8988T (cell line): ENCODE data around the gene SMYD3.

Experiments used
- DNase-seq: peaks from one replicate; pipeline ENCODE4 v3.0.0; 2011

Gene SMYD3

DNA sequence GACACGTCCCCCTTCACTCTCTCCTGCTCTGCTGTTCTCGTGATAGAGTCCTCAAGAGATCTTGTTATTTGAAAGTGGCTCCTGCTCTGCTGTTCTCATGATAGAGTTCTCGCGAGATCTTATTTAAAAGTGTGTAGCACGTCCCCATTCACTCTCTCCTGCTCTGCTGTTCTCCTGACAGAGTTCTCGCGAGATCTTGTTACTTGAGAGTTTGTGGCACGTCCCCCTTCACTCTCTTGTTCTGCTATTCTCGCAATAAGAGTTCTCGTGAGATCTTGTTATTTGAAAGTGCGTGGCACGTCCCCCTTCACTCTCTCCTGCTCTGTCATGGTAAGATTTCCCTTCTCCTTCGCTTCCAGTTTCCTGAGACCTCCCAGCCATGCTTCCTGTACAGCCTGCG, 47.9 kb downstream of the SMYD3 start:
- no peak for DNase-seq

DNA sequence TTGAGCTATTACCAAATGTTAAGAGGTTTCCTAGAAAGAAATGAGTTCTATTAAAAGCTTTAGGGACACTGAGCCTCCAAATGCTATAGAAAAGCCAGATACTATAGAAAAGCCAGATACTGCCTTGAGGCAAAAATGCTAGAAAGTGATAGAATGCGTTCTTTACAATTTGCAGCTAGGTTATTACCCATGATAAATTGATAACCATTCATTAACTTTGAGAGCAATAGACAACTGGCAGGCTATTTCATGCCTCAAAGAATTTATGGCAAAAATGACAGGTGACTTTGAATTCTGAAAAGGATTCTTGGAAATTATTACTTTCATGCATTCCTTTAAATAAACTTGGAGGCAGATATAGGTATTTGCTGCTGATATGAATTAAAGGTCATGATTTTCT, 51.6 kb downstream of the SMYD3 start:
- no peak for DNase-seq

GRCh38 chr1:246454655-246455054, 52.4 kb downstream of the SMYD3 start:
- DNase-seq, result no peak

DNA sequence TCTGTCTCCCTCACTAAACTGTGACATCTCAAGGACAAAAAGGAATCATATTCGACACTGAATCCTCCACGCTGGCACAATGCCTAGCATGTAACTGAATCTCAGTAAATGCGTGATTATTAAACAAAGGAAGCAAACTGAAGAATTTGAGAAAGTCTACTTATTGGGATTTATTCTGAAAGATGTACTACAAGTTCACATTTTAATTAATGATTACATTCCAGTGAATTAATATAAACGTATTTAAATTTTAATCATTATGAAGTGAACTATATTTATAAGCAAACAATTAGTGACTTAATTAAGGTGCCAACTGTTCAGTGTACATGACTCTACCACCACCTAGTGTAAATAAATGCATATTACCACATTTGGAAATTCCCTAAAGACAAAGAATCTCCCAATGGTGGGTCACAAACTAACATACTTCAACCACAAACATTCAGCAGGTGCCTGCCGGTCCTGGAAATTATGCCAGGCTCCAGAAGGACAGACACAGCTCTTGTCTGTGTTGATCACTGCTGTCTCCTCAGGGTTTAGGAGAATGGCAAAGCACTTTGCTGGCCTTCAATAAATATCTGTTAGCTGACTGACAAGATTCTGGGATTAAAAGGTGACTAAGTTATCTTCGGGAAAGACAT, 56.3 kb downstream of the SMYD3 start:
- DNase-seq, result no peak

DNA sequence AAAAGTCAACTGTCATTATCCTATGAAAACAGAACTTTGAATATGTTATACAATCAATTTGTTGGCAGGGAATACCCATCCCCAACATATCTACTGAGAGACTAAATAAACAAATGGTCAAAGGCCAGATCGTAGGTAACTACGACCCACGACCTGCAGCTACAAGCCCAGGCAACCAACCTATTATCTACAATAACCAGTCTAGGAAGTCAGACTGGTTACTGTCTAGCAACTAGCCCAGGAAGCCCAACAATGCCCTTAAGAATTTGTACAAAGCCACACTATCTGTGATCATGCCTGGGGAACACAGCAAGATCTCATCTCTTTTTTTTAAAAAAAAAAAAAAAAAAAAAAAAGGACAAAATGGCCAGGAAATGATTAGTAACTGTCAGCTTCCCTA, 58.7 kb downstream of the SMYD3 start:
- no peak for DNase-seq

GRCh38 chr1:246447501-246447900, 59.6 kb downstream of the SMYD3 start:
- no peak for DNase-seq

DNA sequence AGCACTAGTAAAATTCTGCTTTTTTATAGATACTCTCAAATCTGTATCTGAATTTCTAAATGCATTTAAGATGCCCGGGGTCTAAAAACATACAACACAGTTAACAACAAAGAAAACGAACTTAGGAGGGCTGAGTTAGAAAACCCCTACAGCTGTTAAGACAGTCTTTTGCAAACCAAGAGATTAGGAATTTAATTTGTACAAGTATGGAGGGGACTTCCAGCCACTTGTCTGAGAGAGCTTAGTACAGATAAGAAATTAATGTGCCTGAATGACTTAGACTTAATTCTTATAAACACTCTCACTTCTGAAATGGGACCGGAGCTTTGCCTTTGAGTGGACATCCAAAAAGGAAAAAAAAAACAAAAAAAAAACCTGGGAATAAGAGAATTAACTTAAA, 61.6 kb downstream of the SMYD3 start:
- DNase-seq, result no peak

DNA sequence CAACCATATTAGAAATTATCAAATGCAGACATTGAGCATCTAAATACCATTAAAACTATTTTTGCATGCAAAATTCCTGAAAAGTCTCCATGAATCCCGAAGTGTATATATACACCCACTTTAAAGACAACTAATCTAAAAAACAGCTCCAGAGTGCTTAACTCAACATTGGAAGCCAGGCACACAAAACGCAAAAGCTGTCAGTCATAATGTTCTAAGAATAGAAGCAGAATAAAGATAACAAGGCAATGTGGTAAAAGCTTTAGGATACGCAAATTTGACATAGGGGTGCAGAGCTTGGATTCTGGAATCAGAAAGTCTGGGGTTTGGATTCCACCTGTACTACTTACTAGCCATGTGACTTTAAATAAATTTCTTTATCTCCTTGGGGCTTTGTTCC, 62.5 kb downstream of the SMYD3 start:
- DNase-seq, result no peak

GRCh38 chr1:246437961-246438360, 69.1 kb downstream of the SMYD3 start:
- DNase-seq, result no peak

DNA sequence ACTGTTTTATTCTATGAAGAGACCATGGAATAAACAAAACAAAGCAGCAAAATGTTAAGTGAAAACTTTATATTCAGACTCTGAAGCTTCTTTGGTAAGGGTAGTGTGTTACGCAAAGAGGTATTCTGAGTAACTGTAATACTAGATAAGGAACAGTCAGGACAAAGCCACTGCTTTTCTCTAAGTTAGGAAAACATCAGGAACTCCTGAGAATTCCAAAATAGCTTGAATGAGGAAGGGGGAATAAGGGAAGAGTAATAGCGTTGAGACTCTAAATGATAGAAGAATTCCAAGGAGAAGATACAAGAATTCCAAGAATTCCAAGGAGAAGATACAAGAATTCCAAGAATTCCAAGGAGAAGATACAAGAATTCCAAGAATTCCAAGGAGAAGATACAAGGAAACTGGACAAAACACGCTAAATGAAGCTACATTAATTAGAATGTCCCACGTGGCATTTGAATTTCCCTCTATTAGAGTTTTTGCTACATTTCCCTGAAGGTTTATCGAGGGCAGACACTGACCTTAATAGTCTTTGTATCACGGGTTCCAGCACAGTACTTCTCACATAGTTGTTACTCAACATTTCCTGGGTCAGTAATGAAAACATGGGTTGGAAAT, 71.5 kb downstream of the SMYD3 start:
- no peak for DNase-seq

DNA sequence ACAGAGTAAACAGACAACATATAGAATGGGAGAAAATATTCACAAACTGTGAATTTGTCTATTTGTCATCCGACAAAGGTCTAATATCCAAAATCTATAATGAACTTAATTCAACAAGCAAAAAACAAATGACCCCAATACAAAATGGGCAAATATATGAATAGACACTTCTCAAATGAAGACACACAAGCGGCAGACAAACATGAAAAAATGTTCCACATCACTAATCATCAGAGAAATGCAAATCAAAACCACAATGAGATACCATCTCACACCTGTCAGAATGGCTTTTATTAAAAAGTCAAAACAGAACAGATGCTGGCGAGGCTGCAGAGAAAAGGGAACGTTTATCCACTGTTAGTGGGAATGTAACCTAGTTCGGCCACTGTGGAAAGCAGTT, 72.7 kb downstream of the SMYD3 start:
- DNase-seq, result no peak

GRCh38 chr1:246428542-246429308, 78.4 kb downstream of the SMYD3 start:
- DNase-seq, result no peak

DNA sequence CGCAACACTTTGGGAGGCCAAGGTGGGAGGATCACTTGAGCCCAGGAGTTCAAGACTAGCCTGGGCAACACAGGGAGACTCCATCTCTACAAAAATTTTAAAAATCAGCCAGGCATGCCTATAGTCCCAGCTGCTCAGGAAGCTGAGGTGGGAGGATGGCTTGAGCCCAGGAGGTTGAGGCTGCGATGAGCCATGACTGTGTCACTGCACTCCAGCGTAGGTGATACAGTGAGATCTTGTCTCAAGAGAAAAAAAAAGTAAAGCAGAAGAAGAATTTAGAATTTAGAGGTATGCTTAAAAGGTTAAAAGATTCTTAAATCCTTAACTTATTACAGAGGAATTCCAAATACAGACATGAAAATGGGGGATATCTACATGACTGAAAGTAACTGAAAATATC, 79.5 kb downstream of the SMYD3 start:
- no peak for DNase-seq

DNA sequence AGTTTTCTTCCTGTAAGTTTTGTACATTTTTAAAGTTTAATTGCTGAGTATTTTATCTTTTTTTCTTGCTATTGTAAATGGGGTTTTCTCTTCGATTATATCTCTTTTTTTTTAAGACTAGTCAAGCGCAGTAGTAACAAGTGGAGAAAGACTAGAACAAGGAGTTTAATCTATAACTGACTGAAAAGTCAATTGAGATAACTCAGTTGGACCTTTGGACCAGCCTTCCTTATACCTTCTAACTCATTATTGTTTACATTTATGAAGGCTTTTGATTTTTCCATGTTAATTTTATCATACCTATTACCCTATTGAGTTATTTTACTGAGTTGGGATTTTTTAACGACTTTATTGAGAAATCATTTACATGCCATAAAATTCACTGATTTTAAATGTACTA, 81.2 kb downstream of the SMYD3 start:
- no peak for DNase-seq

- no peak for DNase-seq
Measured at GRCh38 chr1:246425139-246425794, 81.8 kb downstream of the SMYD3 start.

GRCh38 chr1:246420300-246420699, 86.8 kb downstream of the SMYD3 start:
- no peak for DNase-seq

GRCh38 chr1:246418565-246419312, 88.3 kb downstream of the SMYD3 start:
- no peak for DNase-seq

GRCh38 chr1:246417813-246418564, 89.1 kb downstream of the SMYD3 start:
- no peak for DNase-seq

- no peak for DNase-seq
Measured at GRCh38 chr1:246417152-246417812, 89.8 kb downstream of the SMYD3 start.

GRCh38 chr1:246416261-246416660, 90.8 kb downstream of the SMYD3 start:
- no peak for DNase-seq

- DNase-seq, result no peak
Measured at GRCh38 chr1:246415028-246415427, 92.1 kb downstream of the SMYD3 start.

- no peak for DNase-seq
Measured at GRCh38 chr1:246413430-246413829, 93.6 kb downstream of the SMYD3 start.
